GM19238 (cell line): Measurements from ENCODE around the gene ROBO1.
"Not testable (repeated sequence)": the region's sequence is repeated elsewhere in the genome, so short reads cannot be mapped to it uniquely, and the experiment has no call there.

Experiments
- DNase-seq: peaks from one replicate; pipeline ENCODE4 v3.0.0; 2011; ENCODE audit warnings: low spot score; ENCODE audit not compliant: insufficient read length

The ROBO1 gene

GRCh38 chr3:78754066-78754743, 1013.6 kb downstream of the ROBO1 start:
- DNase-seq, result no peak

DNA sequence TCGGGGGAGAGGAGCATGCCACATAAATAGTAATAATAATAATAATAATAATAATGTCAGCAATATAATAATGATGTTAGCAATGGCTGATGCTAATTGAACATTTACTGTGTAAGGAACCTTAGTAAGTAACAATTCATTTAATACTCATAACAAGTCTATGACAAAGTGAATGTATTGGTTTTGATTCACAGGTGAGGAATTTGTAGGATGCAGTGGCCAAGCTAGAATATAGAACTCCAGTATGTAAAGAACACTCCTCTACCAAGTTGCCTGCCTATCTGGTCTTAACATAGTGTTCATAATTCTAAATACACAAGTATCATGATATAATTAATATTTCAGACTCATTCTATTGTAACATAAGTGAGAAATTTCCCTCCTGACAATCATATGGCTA, 1016.5 kb downstream of the ROBO1 start:
- DNase-seq, result no peak

GRCh38 chr3:78750291-78750690, 1017.5 kb downstream of the ROBO1 start:
- DNase-seq, result not testable (repeated sequence)

DNA sequence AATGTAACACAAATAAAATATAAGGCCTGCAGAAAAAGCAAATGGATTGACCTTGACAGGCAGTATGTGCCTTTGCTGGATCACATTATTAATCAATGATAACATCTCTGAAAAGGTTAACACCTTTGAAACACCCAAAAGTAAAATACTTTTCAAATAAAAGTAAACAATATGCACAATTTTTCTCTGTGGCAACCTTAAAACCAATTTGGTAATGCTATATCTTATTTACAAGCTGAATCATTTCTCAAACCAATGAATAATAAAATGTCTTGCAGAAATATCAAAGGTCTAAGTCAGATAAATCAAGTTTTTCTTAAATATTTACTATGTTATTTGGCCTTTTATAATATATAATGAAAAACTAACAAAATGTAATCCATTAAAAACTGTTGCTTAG, 1018.7 kb downstream of the ROBO1 start:
- no peak for DNase-seq

DNA sequence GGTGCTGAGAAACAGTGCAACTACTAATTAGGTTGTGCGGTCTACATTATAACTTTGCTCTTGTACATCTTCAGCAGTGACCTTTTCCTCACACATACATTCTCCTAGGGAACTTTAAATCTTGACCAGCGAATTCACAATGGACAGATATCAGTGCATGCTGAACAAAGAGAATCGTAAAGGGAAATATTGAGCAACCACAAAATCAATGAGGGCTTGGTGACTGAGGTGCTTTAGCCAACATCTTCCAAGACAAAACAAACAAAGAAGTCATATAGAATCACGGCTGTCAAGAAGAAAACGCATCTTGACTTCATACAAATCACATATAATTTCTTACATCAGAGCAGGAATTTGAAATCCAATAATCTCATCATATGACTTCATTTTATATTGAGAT, 1022.0 kb downstream of the ROBO1 start:
- no peak for DNase-seq

DNA sequence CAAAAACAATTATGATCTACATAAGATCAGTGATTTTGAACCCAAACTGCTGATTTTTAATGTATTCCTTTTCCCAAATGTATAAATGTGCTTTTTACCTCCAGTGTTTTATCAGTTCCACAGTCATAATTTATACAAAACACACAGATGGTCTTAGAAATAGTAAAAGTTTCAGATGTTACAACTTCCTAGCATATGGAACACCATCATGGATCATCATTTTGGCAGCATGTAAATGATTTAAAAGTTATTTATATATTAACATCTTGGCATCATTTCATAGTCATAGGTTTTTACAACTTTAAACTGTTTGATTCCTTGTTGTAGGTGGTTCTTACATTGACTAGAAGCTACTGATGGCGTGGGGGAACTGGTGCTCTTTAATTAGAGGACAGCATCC, 1025.3 kb downstream of the ROBO1 start:
- DNase-seq, result no peak

GRCh38 chr3:78742041-78742440, 1025.8 kb downstream of the ROBO1 start:
- DNase-seq, result no peak

GRCh38 chr3:78741066-78741645, 1026.6 kb downstream of the ROBO1 start:
- DNase-seq, result no peak

DNA sequence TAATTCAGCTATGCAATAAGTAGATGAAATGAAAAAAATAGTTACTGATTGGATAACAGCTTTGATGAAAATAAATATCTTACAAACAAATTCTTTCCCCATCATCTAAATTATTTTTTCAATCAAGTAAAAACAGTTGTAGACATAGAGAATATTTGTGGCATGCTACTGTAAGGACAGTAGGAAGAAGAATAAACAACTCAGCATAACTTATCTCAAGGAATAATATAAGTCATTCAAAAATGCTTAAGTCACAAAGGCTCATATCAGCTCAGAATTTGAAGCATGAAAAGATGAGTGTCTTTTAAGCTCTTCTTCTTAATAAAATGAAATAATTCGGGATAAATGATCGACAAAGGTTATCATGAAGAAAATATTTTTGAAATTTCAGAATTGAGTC, 1029.0 kb downstream of the ROBO1 start:
- no peak for DNase-seq

- no peak for DNase-seq
Observed at GRCh38 chr3:78737988-78738387, 1029.8 kb downstream of the ROBO1 start.

GRCh38 chr3:78736863-78737262, 1030.9 kb downstream of the ROBO1 start:
- no peak for DNase-seq

- DNase-seq, result no peak
Observed at GRCh38 chr3:78734048-78734637, 1033.7 kb downstream of the ROBO1 start.

GRCh38 chr3:78732893-78733292, 1034.9 kb downstream of the ROBO1 start:
- DNase-seq, result no peak

GRCh38 chr3:78732471-78732870, 1035.3 kb downstream of the ROBO1 start:
- DNase-seq, result no peak

DNA sequence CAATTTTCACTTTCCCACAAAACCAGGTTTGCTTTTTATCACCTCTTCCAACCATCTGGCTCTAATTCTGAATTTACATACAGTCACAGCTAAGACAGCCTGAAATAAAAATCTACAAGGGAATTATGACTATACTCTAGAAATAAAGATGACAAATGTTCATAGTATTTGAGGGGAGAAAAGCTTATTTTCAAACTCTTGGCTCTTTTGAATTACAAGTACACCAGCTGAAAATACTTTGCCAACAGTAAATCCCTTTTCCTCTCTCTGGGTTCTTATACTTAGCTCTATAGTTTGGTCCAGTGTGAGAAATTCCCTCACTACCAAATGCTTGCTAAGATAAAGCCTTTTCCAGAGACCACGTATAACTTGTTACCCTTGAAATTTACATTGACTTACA, 1037.9 kb downstream of the ROBO1 start:
- DNase-seq, result no peak

- no peak for DNase-seq
Observed at GRCh38 chr3:78728406-78729145, 1039.2 kb downstream of the ROBO1 start.

DNA sequence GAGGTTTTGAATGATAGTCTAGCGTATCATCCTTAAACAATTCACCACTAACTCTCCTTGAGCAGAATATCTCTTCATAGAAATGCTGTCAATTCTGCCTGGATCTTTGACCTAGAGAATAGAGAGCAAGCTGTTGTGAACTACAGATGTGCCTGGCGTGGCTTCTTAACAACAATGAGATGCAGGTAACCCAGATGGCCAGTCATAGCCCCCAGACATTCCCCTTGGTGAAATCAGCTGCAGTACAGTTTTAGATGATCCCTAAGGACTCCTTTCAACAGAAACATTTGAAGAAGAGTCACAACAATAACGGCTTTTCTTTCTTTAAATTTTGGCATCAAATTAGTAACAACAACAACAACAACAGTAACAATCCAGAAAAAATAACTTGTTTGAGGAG, 1041.3 kb downstream of the ROBO1 start:
- DNase-seq, result no peak

DNA sequence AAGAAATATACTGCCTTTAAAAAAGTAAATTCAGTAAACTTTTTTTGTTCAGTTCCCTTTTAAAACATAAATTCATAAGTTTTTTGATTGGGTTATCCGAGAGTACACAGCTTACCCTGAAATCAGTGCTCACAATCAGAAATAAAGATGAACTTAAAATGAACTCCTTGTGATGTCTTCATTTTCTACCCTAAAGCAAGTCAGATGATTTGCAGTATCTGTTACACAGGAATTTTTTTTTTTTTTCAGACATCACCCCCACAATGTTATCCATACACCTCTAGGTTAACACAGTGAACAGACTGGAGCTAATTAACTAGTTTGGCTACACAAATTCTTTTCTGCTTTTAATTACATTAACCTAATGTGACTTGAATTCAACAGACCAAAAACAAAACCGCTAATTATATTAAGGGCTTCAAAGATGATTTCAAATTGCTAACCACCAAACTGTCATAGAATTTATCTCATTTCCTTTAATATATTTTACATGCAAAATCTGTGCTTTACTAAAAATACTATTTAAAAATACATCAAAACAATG, 1042.0 kb downstream of the ROBO1 start:
- no peak for DNase-seq

- DNase-seq, result no peak
Observed at GRCh38 chr3:78724859-78725258, 1042.9 kb downstream of the ROBO1 start.

DNA sequence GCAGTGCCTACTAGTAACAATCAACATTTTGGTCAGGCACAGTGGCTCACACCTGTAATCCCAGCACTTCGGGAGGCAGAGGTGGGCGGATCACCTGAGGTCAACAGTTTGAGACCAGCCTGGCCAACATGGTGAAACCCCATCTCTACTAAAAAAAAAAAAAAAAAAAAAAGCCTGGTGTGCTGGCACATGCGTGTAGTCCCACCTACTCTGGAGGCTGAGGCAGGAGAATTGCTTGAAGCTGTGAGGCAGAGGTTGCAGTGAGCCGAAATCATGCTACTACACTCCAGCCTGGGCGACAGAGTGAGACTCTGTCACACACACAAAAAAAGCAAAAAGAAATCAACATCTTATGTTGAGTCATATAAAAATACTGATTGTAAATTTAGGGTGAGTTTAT, 1043.4 kb downstream of the ROBO1 start:
- DNase-seq, result not testable (repeated sequence)

- DNase-seq, result no peak
Observed at GRCh38 chr3:78721771-78722543, 1045.8 kb downstream of the ROBO1 start.
